GM12873 (cell line): ENCODE data around the gene BARHL1.

Experiments used
- CTCF ChIP-seq: IDR thresholded peaks from 2 replicates; pipeline ENCODE4 v1.5.1; 2012; ENCODE audit warnings: low read depth, mild to moderate bottlenecking, moderate library complexity, low read length, control low read depth; ENCODE audit not compliant: insufficient read depth; ENCODE audit errors: missing control alignments

Gene BARHL1

GRCh38 chr9:132632413-132633129 lies 50.2 kb downstream of the BARHL1 start:
- no peak for TF ChIP-seq CTCF

- no peak for TF ChIP-seq CTCF
Measured at GRCh38 chr9:132634327-132634726, 51.9 kb downstream of the BARHL1 start.

GRCh38 chr9:132637351-132637750 lies 54.9 kb downstream of the BARHL1 start:
- no peak for TF ChIP-seq CTCF

GRCh38 chr9:132637801-132638200 lies 55.4 kb downstream of the BARHL1 start:
- TF ChIP-seq CTCF, result no peak

- no peak for TF ChIP-seq CTCF
Measured at GRCh38 chr9:132638240-132638639, 55.8 kb downstream of the BARHL1 start.

GRCh38 chr9:132639322-132639721 lies 56.9 kb downstream of the BARHL1 start:
- no peak for TF ChIP-seq CTCF
